OCI-LY1 (cell line): ENCODE data around the gene YEATS2.

Experiments
- EZH2 ChIP-seq: fragments of 200-600 bp; sonication (generic), shearing (Covaris generic); IDR thresholded peaks from 2 replicates; pipeline ENCODE4 v1.8.0; 2017; ENCODE audit warnings: borderline replicate concordance, mixed run types, mild to moderate bottlenecking, antibody characterized with exemption, low read length, moderate library complexity, mixed read lengths
- TF ChIP-seq, protein P1 (sequence below): fragments of 200-600 bp; sonication (generic), shearing (Covaris generic); IDR thresholded peaks from 2 replicates; pipeline ENCODE4 v1.5.1; 2017; ENCODE audit warnings: mild to moderate bottlenecking, antibody characterized with exemption, low read length, moderate library complexity, mixed read lengths

DNA sequence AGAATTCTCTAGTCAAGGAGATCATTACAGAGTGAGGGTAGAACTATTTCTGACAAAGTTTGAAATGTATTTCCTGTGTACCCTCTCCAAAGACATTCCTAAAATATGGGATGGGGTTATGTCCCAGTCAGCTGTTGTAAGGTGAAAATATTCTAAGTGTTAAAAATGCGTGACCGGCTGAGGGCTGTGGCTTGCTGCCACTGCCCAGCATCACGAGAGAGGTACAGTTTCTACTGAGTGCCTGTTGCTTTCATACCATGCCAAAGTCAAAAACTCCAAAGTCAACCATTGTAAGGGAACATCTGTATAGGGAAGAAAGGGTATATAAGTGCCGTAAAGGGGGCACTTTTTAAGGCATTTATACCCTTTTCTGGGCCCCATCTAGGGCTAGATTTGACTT, 96.9 kb downstream of the YEATS2 start:
- TF ChIP-seq, protein P1, sequence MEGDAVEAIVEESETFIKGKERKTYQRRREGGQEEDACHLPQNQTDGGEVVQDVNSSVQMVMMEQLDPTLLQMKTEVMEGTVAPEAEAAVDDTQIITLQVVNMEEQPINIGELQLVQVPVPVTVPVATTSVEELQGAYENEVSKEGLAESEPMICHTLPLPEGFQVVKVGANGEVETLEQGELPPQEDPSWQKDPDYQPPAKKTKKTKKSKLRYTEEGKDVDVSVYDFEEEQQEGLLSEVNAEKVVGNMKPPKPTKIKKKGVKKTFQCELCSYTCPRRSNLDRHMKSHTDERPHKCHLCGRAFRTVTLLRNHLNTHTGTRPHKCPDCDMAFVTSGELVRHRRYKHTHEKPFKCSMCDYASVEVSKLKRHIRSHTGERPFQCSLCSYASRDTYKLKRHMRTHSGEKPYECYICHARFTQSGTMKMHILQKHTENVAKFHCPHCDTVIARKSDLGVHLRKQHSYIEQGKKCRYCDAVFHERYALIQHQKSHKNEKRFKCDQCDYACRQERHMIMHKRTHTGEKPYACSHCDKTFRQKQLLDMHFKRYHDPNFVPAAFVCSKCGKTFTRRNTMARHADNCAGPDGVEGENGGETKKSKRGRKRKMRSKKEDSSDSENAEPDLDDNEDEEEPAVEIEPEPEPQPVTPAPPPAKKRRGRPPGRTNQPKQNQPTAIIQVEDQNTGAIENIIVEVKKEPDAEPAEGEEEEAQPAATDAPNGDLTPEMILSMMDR, result no peak
- TF ChIP-seq EZH2, result no peak
